GM23338 (cell line): Measurements from ENCODE around the gene CEP95. TPM values are rescaled to one million over a fixed set of nuclear protein-coding genes. Genes with fewer than 3 reads are reported as not detected.

Source experiments
- ATAC-seq: fragments of 200-7000 bp; cut with Tn5 transposase; 3 replicates; pipeline ENCODE4 v1.9.1; 2020
- DNase-seq: peaks from one replicate; pipeline ENCODE4 v3.0.0-alpha.2; 2015; ENCODE audit warnings: low spot score
- H2AFZ ChIP-seq: fragments of 200-600 bp; sonication (generic); 2 replicates; pipeline ENCODE4 v1.8.0; 2016; ENCODE audit warnings: antibody characterized with exemption, mild to moderate bottlenecking, moderate library complexity
- H3F3A ChIP-seq: fragments of 200-600 bp; sonication (generic); replicated peaks from 2 replicates; pipeline ENCODE4 v1.8.0; 2017; ENCODE audit warnings: antibody characterized with exemption, mixed run types, low read depth
- H3K27ac ChIP-seq: fragments of 200-600 bp; sonication (generic); 2 replicates; pipeline ENCODE4 v1.6.1; 2016; ENCODE audit warnings: low read depth
- H3K27me3 ChIP-seq: fragments of 200-600 bp; sonication (generic); 2 replicates; pipeline ENCODE4 v1.8.0; 2016; ENCODE audit warnings: mild to moderate bottlenecking, mixed run types, moderate library complexity; ENCODE audit not compliant: insufficient read depth
- H3K36me3 ChIP-seq: fragments of 200-600 bp; sonication (generic); 2 replicates; pipeline ENCODE4 v1.8.0; 2016; ENCODE audit warnings: mild to moderate bottlenecking; ENCODE audit not compliant: insufficient read depth
- H3K4me1 ChIP-seq: fragments of 200-600 bp; sonication (generic); 2 replicates; pipeline ENCODE4 v1.8.0; 2016; ENCODE audit warnings: mild to moderate bottlenecking, moderate library complexity; ENCODE audit not compliant: insufficient read depth
- H3K4me2 ChIP-seq: fragments of 200-600 bp; sonication (generic); 2 replicates; pipeline ENCODE4 v1.7.1; 2017; ENCODE audit warnings: mixed run types
- H3K4me3 ChIP-seq: fragments of 200-600 bp; sonication (generic); 2 replicates; pipeline ENCODE4 v1.6.1; 2016; ENCODE audit warnings: mixed run types
- H3K79me2 ChIP-seq: fragments of 200-600 bp; sonication (generic); replicated peaks from 2 replicates; pipeline ENCODE4 v1.8.0; 2017; ENCODE audit warnings: mild to moderate bottlenecking; ENCODE audit not compliant: insufficient read depth
- H3K9me2 ChIP-seq: fragments of 200-600 bp; sonication (generic); 2 replicates; pipeline ENCODE4 v1.8.0; 2017; ENCODE audit not compliant: insufficient read depth
- H4K20me1 ChIP-seq: fragments of 200-600 bp; sonication (generic); replicated peaks from 2 replicates; pipeline ENCODE4 v1.8.0; 2017; ENCODE audit warnings: mild to moderate bottlenecking; ENCODE audit not compliant: insufficient read depth
- H3K27ac Mint-ChIP-seq: 2 replicates; pipeline ENCODE4 v1.8.0; 2020; ENCODE audit warnings: inconsistent platforms, mild to moderate bottlenecking, moderate library complexity, mixed read lengths
- H3K27me3 Mint-ChIP-seq: 3 replicates; pipeline ENCODE4 v1.8.0; 2022; ENCODE audit warnings: low read depth, mild to moderate bottlenecking, moderate library complexity, mixed read lengths, inconsistent platforms; ENCODE audit not compliant: insufficient read depth, poor library complexity
- H3K36me3 Mint-ChIP-seq: 3 replicates; pipeline ENCODE4 v1.8.0; 2021; ENCODE audit warnings: low read depth, mild to moderate bottlenecking, inconsistent platforms, moderate library complexity, mixed read lengths
- H3K4me1 Mint-ChIP-seq: 3 replicates; pipeline ENCODE4 v1.8.0; 2020; ENCODE audit warnings: mild to moderate bottlenecking, inconsistent platforms, mixed read lengths
- H3K4me3 Mint-ChIP-seq: 3 replicates; pipeline ENCODE4 v1.8.0; 2021; ENCODE audit warnings: moderate library complexity, mild to moderate bottlenecking, inconsistent platforms, mixed read lengths
- H3K9me3 Mint-ChIP-seq: 3 replicates; pipeline ENCODE4 v1.8.0; 2020; ENCODE audit warnings: moderate library complexity, mild to moderate bottlenecking, inconsistent platforms, mixed read lengths
- CREB1 ChIP-seq: fragments of 250-450 bp; sonication (Bioruptor Pico); IDR thresholded peaks from 2 replicates; pipeline ENCODE4 v1.5.0; 2020; ENCODE audit warnings: low read depth, mild to moderate bottlenecking, moderate library complexity
- ETS1 ChIP-seq: IDR thresholded peaks from 2 replicates; pipeline ENCODE4 v1.6.1; 2016; ENCODE audit warnings: antibody characterized with exemption
- EZH2 ChIP-seq: fragments of 200-600 bp; sonication (generic); IDR thresholded peaks from one replicate; pipeline ENCODE4 v1.8.0; 2017; ENCODE audit warnings: antibody characterized with exemption, mild to moderate bottlenecking, low read depth; ENCODE audit not compliant: unreplicated experiment
- EZH2phosphoT487 ChIP-seq: fragments of 200-600 bp; sonication (generic); IDR thresholded peaks from one replicate; pipeline ENCODE4 v1.8.1; 2018; ENCODE audit warnings: antibody characterized with exemption; ENCODE audit not compliant: unreplicated experiment
- JUNB ChIP-seq: IDR thresholded peaks from one replicate; pipeline ENCODE4 v1.6.1; 2016; ENCODE audit warnings: antibody characterized with exemption; ENCODE audit not compliant: unreplicated experiment
- NANOG ChIP-seq: IDR thresholded peaks from 2 replicates; pipeline ENCODE4 v1.6.1; 2016; ENCODE audit warnings: antibody characterized with exemption, borderline replicate concordance
- POLR2AphosphoS5 ChIP-seq: IDR thresholded peaks from 2 replicates; pipeline ENCODE4 v1.6.1; 2016; ENCODE audit warnings: antibody characterized with exemption, low read depth
- REST ChIP-seq: IDR thresholded peaks from one replicate; pipeline ENCODE4 v1.6.1; 2018; ENCODE audit warnings: antibody characterized with exemption; ENCODE audit not compliant: unreplicated experiment
- STAT1 ChIP-seq: IDR thresholded peaks from one replicate; pipeline ENCODE4 v1.6.1; 2016; ENCODE audit warnings: antibody characterized with exemption; ENCODE audit not compliant: unreplicated experiment
- ZNF114 ChIP-seq: fragments of 250-450 bp; sonication (Bioruptor Pico); IDR thresholded peaks from 2 replicates; pipeline ENCODE4 v1.5.0; 2020; ENCODE audit warnings: mild to moderate bottlenecking, moderate library complexity
- ZNF331 ChIP-seq: fragments of 250-450 bp; sonication (Bioruptor Pico); IDR thresholded peaks from 2 replicates; pipeline ENCODE4 v1.5.0; 2020; ENCODE audit warnings: low read depth, mild to moderate bottlenecking, moderate library complexity
- polyA plus RNA-seq: library from polyadenylated mRNA; unstranded; fragments of >200 nt; fragmentation: Nextera tagmentation; extraction: Ambion mirVana; gene quantifications from 2 replicates; pipeline ENCODE4 v1.2.1, GENCODE V29; 2016
- total RNA-seq: library from RNA; depleted of rRNA; stranded (reverse); fragments of >200 nt; shearing (Covaris generic); gene quantifications from 2 replicates; pipeline ENCODE4 v1.2.3, GENCODE V29; 2014
- TF ChIP-seq, protein P1 (sequence below), 2 experiments: fragments of 200-600 bp in 1 of 2; sonication (generic) in 1 of 2; conservative IDR thresholded peaks; 2 replicates each; pipeline versions ENCODE4 v1.5.1 to v1.6.1; 2016 to 2017; ENCODE audit warnings: antibody characterized with exemption in 2 of 2, low read depth in 2 of 2, mild to moderate bottlenecking in 2 of 2, moderate library complexity in 1 of 2
- TF ChIP-seq, protein P2 (sequence below): fragments of 250-450 bp; sonication (Bioruptor Pico); IDR thresholded peaks from 2 replicates; pipeline ENCODE4 v1.5.0; 2020; ENCODE audit warnings: mild to moderate bottlenecking, moderate library complexity

Gene CEP95
- total and polyA plus RNA-seq, 2 experiments from 2014 or later, result 41.1 to 45.4 TPM

DNA sequence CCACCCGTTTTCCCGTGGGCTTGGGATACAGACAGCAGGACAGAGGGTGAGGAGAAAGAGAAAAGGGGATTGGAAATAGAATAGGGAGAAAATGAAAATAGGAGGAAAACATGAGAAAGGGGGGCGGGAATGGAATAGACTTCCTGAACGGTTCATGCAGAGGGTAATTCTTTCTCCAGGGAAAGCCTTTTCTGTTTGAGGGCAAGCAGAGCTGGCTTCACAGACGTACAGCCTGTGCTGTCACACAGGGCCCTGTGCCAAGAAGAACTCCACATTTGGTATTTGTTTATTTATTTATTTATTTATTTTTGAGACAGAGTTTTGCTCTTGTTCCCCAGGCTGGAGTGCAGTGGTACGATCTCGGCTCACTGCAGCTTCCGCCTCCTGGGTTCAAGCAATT is 45.8 kb upstream of the CEP95 start:
- Histone ChIP-seq H2AFZ (no peak overlapping the region), H4K20me1 (no peaks in the 10 kb centered on the region), H3K4me3 (no peak overlapping the region), H3K27ac (no peak overlapping the region), H3K36me3 (no peaks in the 10 kb centered on the region), H3K4me1 (peaks cover 3% of the 10 kb centered on the region; the same call in 1 of the 2 replicates), H3K79me2 (no peaks in the 10 kb centered on the region), H3K4me2 (no peak overlapping the region), H3F3A (no peaks in the 10 kb centered on the region), H3K27me3 (no peaks in the 10 kb centered on the region), H3K9me2 (no peaks in the 10 kb centered on the region)
- DNase-seq (no peak), ATAC-seq (no peak)
- TF ChIP-seq NANOG (no peak), JUNB (no peak), EZH2phosphoT487 (no peak), EZH2 (no peak), ETS1 (no peak), STAT1 (no peak), ZNF114 (no peak), ZNF331 (CRISPR knock-in tag) (no peak), POLR2AphosphoS5 (no peak), REST (no peak), CREB1 (CRISPR knock-in tag) (no peak)
- TF ChIP-seq, protein P1, sequence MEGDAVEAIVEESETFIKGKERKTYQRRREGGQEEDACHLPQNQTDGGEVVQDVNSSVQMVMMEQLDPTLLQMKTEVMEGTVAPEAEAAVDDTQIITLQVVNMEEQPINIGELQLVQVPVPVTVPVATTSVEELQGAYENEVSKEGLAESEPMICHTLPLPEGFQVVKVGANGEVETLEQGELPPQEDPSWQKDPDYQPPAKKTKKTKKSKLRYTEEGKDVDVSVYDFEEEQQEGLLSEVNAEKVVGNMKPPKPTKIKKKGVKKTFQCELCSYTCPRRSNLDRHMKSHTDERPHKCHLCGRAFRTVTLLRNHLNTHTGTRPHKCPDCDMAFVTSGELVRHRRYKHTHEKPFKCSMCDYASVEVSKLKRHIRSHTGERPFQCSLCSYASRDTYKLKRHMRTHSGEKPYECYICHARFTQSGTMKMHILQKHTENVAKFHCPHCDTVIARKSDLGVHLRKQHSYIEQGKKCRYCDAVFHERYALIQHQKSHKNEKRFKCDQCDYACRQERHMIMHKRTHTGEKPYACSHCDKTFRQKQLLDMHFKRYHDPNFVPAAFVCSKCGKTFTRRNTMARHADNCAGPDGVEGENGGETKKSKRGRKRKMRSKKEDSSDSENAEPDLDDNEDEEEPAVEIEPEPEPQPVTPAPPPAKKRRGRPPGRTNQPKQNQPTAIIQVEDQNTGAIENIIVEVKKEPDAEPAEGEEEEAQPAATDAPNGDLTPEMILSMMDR (conservative IDR thresholded peaks at IDR 0.05; ENCODE audit: low read depth in 2 of 2), result no peak
- TF ChIP-seq, protein P2, sequence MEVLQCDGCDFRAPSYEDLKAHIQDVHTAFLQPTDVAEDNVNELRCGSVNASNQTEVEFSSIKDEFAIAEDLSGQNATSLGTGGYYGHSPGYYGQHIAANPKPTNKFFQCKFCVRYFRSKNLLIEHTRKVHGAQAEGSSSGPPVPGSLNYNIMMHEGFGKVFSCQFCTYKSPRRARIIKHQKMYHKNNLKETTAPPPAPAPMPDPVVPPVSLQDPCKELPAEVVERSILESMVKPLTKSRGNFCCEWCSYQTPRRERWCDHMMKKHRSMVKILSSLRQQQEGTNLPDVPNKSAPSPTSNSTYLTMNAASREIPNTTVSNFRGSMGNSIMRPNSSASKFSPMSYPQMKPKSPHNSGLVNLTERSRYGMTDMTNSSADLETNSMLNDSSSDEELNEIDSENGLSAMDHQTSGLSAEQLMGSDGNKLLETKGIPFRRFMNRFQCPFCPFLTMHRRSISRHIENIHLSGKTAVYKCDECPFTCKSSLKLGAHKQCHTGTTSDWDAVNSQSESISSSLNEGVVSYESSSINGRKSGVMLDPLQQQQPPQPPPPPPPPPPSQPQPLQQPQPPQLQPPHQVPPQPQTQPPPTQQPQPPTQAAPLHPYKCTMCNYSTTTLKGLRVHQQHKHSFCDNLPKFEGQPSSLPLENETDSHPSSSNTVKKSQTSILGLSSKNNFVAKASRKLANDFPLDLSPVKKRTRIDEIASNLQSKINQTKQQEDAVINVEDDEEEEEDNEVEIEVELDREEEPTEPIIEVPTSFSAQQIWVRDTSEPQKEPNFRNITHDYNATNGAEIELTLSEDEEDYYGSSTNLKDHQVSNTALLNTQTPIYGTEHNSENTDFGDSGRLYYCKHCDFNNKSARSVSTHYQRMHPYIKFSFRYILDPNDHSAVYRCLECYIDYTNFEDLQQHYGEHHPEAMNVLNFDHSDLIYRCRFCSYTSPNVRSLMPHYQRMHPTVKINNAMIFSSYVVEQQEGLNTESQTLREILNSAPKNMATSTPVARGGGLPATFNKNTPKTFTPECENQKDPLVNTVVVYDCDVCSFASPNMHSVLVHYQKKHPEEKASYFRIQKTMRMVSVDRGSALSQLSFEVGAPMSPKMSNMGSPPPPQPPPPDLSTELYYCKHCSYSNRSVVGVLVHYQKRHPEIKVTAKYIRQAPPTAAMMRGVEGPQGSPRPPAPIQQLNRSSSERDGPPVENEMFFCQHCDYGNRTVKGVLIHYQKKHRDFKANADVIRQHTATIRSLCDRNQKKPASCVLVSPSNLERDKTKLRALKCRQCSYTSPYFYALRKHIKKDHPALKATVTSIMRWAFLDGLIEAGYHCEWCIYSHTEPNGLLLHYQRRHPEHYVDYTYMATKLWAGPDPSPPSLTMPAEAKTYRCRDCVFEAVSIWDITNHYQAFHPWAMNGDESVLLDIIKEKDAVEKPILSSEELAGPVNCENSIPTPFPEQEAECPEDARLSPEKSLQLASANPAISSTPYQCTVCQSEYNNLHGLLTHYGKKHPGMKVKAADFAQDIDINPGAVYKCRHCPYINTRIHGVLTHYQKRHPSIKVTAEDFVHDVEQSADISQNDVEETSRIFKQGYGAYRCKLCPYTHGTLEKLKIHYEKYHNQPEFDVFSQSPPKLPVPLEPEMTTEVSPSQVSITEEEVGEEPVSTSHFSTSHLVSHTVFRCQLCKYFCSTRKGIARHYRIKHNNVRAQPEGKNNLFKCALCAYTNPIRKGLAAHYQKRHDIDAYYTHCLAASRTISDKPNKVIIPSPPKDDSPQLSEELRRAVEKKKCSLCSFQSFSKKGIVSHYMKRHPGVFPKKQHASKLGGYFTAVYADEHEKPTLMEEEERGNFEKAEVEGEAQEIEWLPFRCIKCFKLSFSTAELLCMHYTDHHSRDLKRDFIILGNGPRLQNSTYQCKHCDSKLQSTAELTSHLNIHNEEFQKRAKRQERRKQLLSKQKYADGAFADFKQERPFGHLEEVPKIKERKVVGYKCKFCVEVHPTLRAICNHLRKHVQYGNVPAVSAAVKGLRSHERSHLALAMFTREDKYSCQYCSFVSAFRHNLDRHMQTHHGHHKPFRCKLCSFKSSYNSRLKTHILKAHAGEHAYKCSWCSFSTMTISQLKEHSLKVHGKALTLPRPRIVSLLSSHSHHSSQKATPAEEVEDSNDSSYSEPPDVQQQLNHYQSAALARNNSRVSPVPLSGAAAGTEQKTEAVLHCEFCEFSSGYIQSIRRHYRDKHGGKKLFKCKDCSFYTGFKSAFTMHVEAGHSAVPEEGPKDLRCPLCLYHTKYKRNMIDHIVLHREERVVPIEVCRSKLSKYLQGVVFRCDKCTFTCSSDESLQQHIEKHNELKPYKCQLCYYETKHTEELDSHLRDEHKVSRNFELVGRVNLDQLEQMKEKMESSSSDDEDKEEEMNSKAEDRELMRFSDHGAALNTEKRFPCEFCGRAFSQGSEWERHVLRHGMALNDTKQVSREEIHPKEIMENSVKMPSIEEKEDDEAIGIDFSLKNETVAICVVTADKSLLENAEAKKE (CRISPR knock-in tag), result no peak
- no peaks in the 10 kb centered on the region for H3K9me3 Mint-ChIP-seq
- peaks cover 2% of the 10 kb centered on the region for H3K27me3 Mint-ChIP-seq
- H3K27ac Mint-ChIP-seq, result no peak overlapping the region
- no peak overlapping the region for H3K4me3 Mint-ChIP-seq
- H3K4me1 Mint-ChIP-seq, result peaks cover 8% of the 10 kb centered on the region; the same call in 2 of the 3 replicates
- no peaks in the 10 kb centered on the region for H3K36me3 Mint-ChIP-seq
